ENCODE measurements around the gene LYRM9. TPM values are rescaled to one million over a fixed set of nuclear protein-coding genes. Genes with fewer than 3 reads are reported as not detected.

LYRM9 gene
- total RNA-seq, 2 donors from 2014 or later, result 5.8 to 8.3 TPM

GRCh38 chr17:27896701-27897100, 3.5 kb upstream of the LYRM9 start:
- H3K27ac ChIP-seq (ENCODE audit: low read depth, low read length), result no peak overlapping the region
- H3K27me3 Mint-ChIP-seq (ENCODE audit: insufficient read depth), result peaks cover 3% of the 10 kb centered on the region
- H3K9ac ChIP-seq (ENCODE audit: extremely low read depth, low read length, poor library complexity, severe bottlenecking), result no peak overlapping the region
- H3K4me1 ChIP-seq (ENCODE audit: control insufficient read depth, insufficient read depth, low read length), result peaks cover 3% of the 10 kb centered on the region
- H3K9me3 ChIP-seq (ENCODE audit: control insufficient read depth, low read length), result no peaks in the 10 kb centered on the region
- 93 to 95% methylated on average over 6 to 7 of the region's 7 CpGs for WGBS, 2 experiments (ENCODE audit: insufficient coverage in 1 of 2, insufficient read length in 1 of 2)
- H3K36me3 ChIP-seq (ENCODE audit: control insufficient read depth, insufficient read depth, low read length), result no peaks in the 10 kb centered on the region
- H3K27ac Mint-ChIP-seq, result no peak overlapping the region
- H3K4me3 Mint-ChIP-seq, result no peak overlapping the region
- H3K36me3 Mint-ChIP-seq (ENCODE audit: low read depth), result no peaks in the 10 kb centered on the region
- H3K27me3 ChIP-seq (ENCODE audit: control insufficient read depth, insufficient read depth, low read length, poor library complexity, severe bottlenecking), result no peaks in the 10 kb centered on the region
- no peak for DNase-seq
- TF ChIP-seq, protein P1, sequence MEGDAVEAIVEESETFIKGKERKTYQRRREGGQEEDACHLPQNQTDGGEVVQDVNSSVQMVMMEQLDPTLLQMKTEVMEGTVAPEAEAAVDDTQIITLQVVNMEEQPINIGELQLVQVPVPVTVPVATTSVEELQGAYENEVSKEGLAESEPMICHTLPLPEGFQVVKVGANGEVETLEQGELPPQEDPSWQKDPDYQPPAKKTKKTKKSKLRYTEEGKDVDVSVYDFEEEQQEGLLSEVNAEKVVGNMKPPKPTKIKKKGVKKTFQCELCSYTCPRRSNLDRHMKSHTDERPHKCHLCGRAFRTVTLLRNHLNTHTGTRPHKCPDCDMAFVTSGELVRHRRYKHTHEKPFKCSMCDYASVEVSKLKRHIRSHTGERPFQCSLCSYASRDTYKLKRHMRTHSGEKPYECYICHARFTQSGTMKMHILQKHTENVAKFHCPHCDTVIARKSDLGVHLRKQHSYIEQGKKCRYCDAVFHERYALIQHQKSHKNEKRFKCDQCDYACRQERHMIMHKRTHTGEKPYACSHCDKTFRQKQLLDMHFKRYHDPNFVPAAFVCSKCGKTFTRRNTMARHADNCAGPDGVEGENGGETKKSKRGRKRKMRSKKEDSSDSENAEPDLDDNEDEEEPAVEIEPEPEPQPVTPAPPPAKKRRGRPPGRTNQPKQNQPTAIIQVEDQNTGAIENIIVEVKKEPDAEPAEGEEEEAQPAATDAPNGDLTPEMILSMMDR (conservative IDR thresholded peaks at IDR 0.05), result no peak
- H3K4me3 ChIP-seq (ENCODE audit: low read length), result no peak overlapping the region
- peaks cover 37% of the 10 kb centered on the region for H3K4me1 Mint-ChIP-seq
- H3K9me3 Mint-ChIP-seq, result no peaks in the 10 kb centered on the region

GRCh38 chr17:27895940-27896535, 2.9 kb upstream of the LYRM9 start:
- H3K4me3 Mint-ChIP-seq, result no peak overlapping the region
- TF ChIP-seq, protein P1 (conservative IDR thresholded peaks at IDR 0.05), result no peak
- H3K27me3 ChIP-seq (ENCODE audit: control insufficient read depth, insufficient read depth, low read length, poor library complexity, severe bottlenecking), result no peaks in the 10 kb centered on the region
- H3K27me3 Mint-ChIP-seq (ENCODE audit: insufficient read depth), result peaks cover 9% of the 10 kb centered on the region
- no peaks in the 10 kb centered on the region for H3K9me3 ChIP-seq (ENCODE audit: control insufficient read depth, low read length)
- no peaks in the 10 kb centered on the region for H3K36me3 Mint-ChIP-seq (ENCODE audit: low read depth)
- no peak overlapping the region for H3K4me3 ChIP-seq (ENCODE audit: low read length)
- H3K36me3 ChIP-seq (ENCODE audit: control insufficient read depth, insufficient read depth, low read length), result no peaks in the 10 kb centered on the region
- no peak overlapping the region for H3K27ac ChIP-seq (ENCODE audit: low read depth, low read length)
- H3K4me1 Mint-ChIP-seq, result peaks cover 42% of the 10 kb centered on the region
- H3K4me1 ChIP-seq (ENCODE audit: control insufficient read depth, insufficient read depth, low read length), result peaks cover 3% of the 10 kb centered on the region
- H3K9ac ChIP-seq (ENCODE audit: extremely low read depth, low read length, poor library complexity, severe bottlenecking), result no peak overlapping the region
- H3K27ac Mint-ChIP-seq, result no peak overlapping the region
- no peaks in the 10 kb centered on the region for H3K9me3 Mint-ChIP-seq
- 100% methylated on average over 1 of the region's 1 CpG; no CpG with 5 or more reads in 1 of the 2 experiments for WGBS, 2 experiments (ENCODE audit: insufficient coverage in 1 of 2, insufficient read length in 1 of 2)
- DNase-seq, result no peak

GRCh38 chr17:27895123-27895895, 2.1 kb upstream of the LYRM9 start:
- TF ChIP-seq, protein P1 (conservative IDR thresholded peaks at IDR 0.05), result no peak
- peaks cover 11% of the 10 kb centered on the region for H3K27me3 Mint-ChIP-seq (ENCODE audit: insufficient read depth)
- no peak overlapping the region for H3K4me3 ChIP-seq (ENCODE audit: low read length)
- H3K9me3 Mint-ChIP-seq, result no peaks in the 10 kb centered on the region
- H3K4me1 ChIP-seq (ENCODE audit: control insufficient read depth, insufficient read depth, low read length), result peaks cover 3% of the 10 kb centered on the region
- DNase-seq, result no peak
- H3K27ac ChIP-seq (ENCODE audit: low read depth, low read length), result no peak overlapping the region
- H3K4me1 Mint-ChIP-seq, result peaks cover 45% of the 10 kb centered on the region
- 28 to 32% methylated on average over 5 to 8 of the region's 8 CpGs for WGBS, 2 experiments (ENCODE audit: insufficient coverage in 1 of 2, insufficient read length in 1 of 2)
- H3K9ac ChIP-seq (ENCODE audit: extremely low read depth, low read length, poor library complexity, severe bottlenecking), result no peak overlapping the region
- H3K27ac Mint-ChIP-seq, result no peak overlapping the region
- no peaks in the 10 kb centered on the region for H3K9me3 ChIP-seq (ENCODE audit: control insufficient read depth, low read length)
- no peaks in the 10 kb centered on the region for H3K36me3 Mint-ChIP-seq (ENCODE audit: low read depth)
- H3K27me3 ChIP-seq (ENCODE audit: control insufficient read depth, insufficient read depth, low read length, poor library complexity, severe bottlenecking), result no peaks in the 10 kb centered on the region
- no peak overlapping the region for H3K4me3 Mint-ChIP-seq
- H3K36me3 ChIP-seq (ENCODE audit: control insufficient read depth, insufficient read depth, low read length), result no peaks in the 10 kb centered on the region

Measured in endodermal cell (in vitro differentiated cells).